HL-60 (cell line): ENCODE measurements around the gene CSNK2A2.

Source experiments
- DNase-seq, 2 experiments: peaks; one replicate each; pipeline ENCODE4 v3.0.0-alpha.2; 2010 to 2020; ENCODE audit warnings: low read depth in 1 of 2, low spot score in 1 of 2
- H3K27ac ChIP-seq: fragments of 250-450 bp; sonication (Bioruptor Pico); replicated peaks from 2 replicates; pipeline ENCODE4 v1.5.1; 2020; ENCODE audit warnings: mild to moderate bottlenecking, moderate library complexity
- H3K27me3 ChIP-seq: fragments of 250-450 bp; sonication (Bioruptor Pico); 2 replicates; pipeline ENCODE4 v1.5.1; 2021; ENCODE audit warnings: mild to moderate bottlenecking, moderate library complexity; ENCODE audit not compliant: insufficient read depth, poor library complexity, severe bottlenecking
- H3K4me3 ChIP-seq: replicated peaks from 2 replicates; pipeline ENCODE4 v1.5.1; 2011; ENCODE audit warnings: mild to moderate bottlenecking, control low read depth, low read length; ENCODE audit not compliant: insufficient read depth
- CTCF ChIP-seq: IDR thresholded peaks from one replicate; pipeline ENCODE4 v1.5.1; 2011; ENCODE audit warnings: low read length, control low read depth, inconsistent platforms; ENCODE audit not compliant: insufficient read depth
- GABPA ChIP-seq: IDR thresholded peaks from 2 replicates; pipeline ENCODE4 v1.6.1; 2012; ENCODE audit warnings: low read depth
- POLR2AphosphoS5 ChIP-seq: IDR thresholded peaks from 2 replicates; pipeline ENCODE4 v1.6.1; 2012; ENCODE audit warnings: low read depth
- REST ChIP-seq: IDR thresholded peaks from 2 replicates; pipeline ENCODE4 v1.6.1; 2012; ENCODE audit warnings: low read depth; ENCODE audit not compliant: insufficient replicate concordance
- SPI1 ChIP-seq: IDR thresholded peaks from 2 replicates; pipeline ENCODE4 v1.6.1; 2012; ENCODE audit warnings: low read depth, mild to moderate bottlenecking, borderline replicate concordance

The CSNK2A2 gene

GRCh38 chr16:58195344-58195743 lies 2.6 kb downstream of the CSNK2A2 start:
- Histone ChIP-seq H3K4me3 (no peak overlapping the region), H3K27me3 (no peaks in the 10 kb centered on the region), H3K27ac (no peak overlapping the region)
- no peak for TF ChIP-seq CTCF
- TF ChIP-seq GABPA = no peak
- no peak for TF ChIP-seq SPI1
- TF ChIP-seq REST = no peak
- TF ChIP-seq POLR2AphosphoS5 = no peak
- DNase-seq = no peak

GRCh38 chr16:58194790-58195189 lies 3.1 kb downstream of the CSNK2A2 start:
- Histone ChIP-seq H3K27me3 (no peaks in the 10 kb centered on the region), H3K4me3 (no peak overlapping the region), H3K27ac (no peak overlapping the region)
- DNase-seq = no peak
- TF ChIP-seq CTCF = no peak
- TF ChIP-seq GABPA = no peak
- TF ChIP-seq POLR2AphosphoS5 = no peak
- no peak for TF ChIP-seq REST

- no peak for TF ChIP-seq POLR2AphosphoS5
- TF ChIP-seq CTCF = no peak
- TF ChIP-seq SPI1 = no peak
- TF ChIP-seq GABPA = no peak
- TF ChIP-seq REST = no peak
- Histone ChIP-seq H3K27me3 (no peaks in the 10 kb centered on the region), H3K4me3 (no peak overlapping the region), H3K27ac (no peak overlapping the region)
- no peak for DNase-seq
Observed at GRCh38 chr16:58187665-58188421, 10.1 kb downstream of the CSNK2A2 start.
